GM21723 (cell line): Measurements from ENCODE around the gene PTTG1IP.
"Not testable (repeated sequence)": the region's sequence is repeated elsewhere in the genome, so short reads cannot be mapped to it uniquely, and the experiment has no call there.

Experiments used
- ATAC-seq: cut with Tn5 transposase; IDR thresholded peaks from one replicate; pipeline ENCODE4 v1.9.1; 2021; ENCODE audit warnings: mild to moderate bottlenecking, moderate library complexity; ENCODE audit not compliant: unreplicated experiment

The PTTG1IP gene, protein sequence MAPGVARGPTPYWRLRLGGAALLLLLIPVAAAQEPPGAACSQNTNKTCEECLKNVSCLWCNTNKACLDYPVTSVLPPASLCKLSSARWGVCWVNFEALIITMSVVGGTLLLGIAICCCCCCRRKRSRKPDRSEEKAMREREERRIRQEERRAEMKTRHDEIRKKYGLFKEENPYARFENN

DNA sequence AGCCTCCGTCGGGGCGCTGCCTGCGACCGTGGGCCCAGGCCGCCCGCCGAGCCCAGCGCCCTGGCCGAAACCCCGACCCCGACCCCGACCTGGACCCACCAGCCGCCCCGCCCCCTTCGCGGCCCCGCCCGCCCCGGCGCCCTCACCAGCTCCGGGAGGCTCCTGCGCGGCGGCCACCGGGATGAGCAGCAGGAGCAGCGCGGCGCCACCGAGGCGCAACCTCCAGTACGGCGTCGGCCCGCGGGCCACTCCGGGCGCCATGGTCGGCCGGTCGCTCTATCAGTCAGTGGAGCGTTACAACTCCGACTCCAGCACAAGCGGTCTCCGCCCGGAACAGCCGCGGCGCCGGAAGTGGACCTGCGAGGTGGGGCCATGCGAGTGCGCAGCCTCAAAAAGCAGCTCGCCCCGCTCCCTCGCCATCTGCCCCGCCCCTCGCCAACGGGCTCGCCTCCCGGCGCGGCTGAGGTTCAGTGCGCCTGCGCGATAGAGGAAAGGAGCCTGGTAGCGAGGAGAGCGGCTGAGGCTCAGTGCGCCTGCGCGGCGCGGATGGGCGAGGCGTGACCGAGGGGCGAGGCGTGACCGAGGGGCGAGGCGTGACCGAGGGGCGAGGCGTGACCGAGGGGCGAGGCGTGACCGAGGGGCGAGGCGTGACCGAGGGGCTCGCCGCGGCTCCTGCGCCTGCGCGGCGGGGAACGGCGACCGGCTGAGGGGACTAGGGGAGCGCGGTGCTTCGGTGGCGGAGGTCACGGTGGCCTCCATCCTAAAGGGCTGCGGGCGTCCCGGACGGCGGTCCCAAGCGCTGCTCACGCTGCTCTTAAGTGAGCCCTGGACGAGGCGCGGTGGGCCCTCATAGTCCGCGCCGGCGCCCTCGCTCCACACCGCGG is at the start of gene PTTG1IP:
PTTG1IP (minus strand) TSS at position 335 of the 884 bp plus-strand sequence; CDS start at position 261, 74 bp downstream.
- ATAC-seq, result peak; percentile 67

DNA sequence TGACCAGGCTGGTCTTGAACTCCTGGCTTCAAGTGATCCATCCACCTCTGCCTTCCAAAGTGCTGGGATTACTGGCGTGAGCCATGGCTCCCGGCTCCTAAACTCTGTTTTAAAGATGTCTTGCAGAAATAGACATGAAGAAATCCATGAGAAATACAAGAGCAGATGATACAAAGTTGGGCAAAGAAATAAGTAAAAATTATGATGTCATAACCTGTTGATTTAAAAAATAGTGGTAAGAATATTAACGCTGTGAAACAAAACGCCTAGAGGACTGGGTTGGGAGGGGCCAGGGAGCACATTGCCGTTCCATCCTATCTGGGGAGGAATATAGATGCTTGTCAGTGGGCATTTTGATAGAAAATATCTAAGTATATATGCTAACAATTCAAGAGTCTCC is 48.4 kb upstream of the PTTG1IP start:
- ATAC-seq, result no peak

DNA sequence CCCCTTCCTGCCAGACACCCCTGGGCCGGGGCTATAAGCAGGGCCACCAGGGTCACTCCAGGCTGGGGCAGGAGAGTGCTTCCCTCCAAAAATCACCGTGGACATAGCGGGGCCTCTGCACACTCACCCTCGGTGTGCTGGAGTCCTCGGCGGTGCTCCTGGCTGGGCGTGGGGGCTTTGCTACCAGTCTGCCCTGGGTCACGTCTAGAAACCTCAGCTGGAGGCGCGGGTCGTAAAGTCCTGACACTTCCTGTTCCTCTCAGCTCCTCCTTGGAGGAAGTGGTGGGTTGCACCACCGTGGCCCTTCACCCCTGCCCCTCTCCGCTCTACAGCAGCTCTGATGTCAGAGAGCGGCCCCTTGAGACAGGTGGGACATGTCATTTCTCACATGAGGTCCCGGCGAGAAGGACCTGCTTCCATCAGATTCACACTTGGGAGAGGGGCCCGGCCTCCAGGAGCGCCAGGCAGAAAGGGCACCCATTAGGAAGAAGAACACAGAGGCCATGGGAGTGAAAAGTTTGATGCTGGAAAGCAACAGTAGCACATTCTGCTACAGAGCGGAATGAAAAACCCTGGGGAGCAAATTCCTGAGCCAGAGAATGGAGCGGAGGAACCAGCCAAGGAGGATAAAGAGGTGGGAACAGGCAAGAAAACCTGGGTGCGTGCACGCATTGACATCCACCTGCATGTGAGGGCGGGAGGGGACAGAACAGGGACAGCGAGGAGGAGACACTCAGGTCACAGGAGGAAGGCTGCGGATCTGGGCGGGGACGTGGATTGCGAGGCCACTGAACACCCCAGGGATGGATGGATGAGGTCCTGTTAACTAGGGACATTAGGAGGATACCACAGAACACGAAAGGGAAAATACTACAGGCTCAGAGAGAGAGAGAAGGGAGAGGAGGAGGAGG is 47.5 kb upstream of the PTTG1IP start, which contains the start of gene ITGB2:
ITGB2 (minus strand) TSS at position 206 of the 911 bp plus-strand sequence. CDS start 10,117 bp downstream, outside the sequence.
- no peak for ATAC-seq

DNA sequence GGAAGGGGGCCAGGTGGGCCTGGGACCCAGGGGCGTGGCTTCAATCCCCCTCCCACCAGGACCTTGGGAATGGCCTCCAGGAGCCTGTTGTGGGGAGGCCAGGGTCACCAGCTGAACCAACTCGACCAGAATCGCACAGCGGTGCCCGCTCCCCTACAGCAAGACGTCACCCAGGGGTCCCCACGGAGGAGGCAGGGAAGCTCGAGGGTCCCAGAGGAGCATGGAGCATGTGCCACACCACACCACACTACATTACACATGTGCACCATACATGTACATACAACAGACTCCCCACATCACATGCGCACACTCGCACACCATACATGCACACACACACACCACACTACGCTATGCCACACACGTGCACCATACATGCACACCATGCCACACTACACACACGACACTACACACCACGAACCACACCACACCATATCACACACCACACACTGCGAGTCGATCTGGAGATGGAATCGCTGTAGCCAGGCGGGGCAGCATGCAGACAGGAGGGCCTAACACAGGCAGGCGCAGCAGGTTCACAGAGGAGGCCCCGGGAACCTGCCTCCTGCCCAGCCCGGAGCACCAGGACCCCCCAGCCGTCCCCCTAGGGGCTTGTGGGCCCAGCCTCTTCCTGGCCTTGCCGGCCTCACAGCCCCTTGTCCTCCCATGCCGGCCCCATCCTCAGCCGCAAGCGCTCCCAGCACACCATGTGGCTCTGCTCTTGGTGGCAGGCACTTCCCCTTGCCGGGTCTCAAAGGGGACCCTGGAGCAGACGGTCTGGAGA is 46.6 kb upstream of the PTTG1IP start:
- ATAC-seq, result no peak

DNA sequence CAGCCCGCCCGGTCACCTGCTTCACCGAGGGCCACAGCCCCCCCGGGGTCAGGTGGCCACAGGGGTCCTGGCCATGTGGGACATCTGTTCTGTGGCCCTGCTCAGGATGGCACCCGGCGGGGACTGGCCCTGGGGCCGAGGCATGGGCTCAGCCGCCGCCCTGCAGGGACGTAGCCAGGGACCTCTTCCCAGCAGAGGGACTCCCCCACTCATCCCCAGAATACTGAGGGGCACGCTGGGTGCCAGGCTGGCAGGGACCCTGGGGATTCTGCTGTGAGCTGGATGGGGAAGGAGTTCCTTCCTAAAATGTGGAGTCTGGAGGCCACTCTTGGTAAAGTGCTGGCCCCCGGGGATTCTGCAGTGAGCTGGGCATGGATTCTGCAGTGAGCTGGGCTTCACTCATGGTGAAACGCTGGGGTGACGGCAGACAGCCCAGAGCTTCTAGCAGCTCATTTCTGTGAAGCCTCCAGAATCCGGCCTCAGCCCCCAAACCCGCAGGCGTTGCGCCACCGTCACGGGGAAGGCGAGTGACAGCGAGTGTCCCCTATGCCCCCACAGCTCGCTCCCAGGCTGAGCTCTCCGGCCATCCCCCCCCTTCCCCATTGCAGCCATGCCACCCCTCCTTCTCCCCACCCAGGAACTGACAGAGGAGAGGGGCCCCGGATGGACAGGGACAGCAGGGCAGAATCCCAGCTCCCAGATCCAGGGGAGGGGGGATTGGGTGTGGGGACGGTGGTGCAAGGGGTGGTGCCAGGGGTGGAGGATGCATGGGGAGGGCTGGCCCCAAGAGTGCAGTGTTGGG is 45.8 kb upstream of the PTTG1IP start:
- no peak for ATAC-seq

DNA sequence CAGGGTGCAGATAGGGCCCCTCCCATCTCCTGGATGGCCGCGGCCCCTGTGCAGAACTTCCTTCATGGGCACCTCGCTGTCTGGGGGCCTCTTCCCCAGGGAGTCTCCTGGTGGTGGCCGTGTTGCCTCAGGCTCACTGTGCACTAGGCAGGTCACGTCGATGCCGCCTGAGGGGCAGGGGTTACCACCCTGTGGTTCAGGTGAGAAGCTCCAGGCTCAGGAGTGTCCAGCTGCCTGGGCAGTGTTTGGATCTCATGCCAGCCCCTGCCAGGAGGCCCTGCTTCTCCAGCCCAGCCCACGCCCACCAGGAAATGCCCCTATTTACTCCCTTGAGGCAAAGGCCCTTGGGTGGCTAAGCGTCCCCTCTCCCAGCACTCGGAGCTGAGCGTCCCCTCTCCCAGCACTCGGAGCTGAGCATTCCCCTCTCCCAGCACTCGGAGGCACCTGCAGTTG is 45.1 kb upstream of the PTTG1IP start:
- ATAC-seq, result no peak

DNA sequence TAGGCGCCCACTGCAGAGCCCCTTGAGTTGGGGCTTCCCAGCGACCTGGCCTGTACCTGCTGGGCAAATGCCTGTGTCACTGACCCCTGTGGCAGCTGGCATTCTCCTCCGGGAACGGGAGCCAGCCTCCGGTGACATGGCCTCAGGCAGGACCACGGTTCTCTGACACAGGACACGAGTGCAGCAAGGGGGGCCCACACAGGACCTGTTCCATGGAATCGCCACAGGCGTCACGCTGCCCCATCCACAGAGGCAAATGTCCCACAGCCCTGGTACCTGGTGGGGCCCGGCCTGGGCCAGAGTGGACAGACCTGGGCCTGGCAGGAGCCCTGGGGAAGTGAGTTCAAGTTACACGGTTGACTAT is 44.6 kb upstream of the PTTG1IP start:
- no peak for ATAC-seq

DNA sequence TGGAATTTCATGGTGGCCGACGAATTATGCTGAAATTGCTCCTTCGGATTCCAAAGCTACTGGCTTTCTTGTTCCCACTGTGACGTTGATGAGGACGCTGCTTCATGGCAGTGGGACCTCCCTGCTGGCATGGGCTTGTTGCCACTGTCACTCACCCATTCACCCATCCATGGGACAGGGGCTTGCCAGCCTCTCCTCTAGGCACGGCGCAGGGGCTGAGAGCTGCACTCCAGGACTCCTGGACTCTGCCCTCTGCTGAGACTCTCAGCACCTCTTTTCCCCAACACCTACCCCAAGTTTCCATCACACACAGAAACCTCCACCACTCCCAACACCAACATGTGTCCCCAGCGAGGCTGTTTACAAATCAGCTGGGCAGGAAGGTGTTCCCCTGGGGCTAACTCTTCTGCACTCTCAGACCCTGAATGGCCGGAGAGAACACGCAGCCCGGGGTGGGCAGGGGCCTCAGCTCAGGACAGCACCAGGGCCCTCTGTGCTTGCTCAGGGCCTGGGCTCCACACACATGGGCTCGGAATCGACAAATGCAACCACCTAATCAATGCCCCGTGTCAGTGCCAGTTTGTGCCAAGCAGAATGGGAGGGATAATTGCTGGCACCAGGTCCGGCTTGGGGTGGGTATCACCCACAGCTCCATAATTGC is 44.1 kb upstream of the PTTG1IP start:
- no peak for ATAC-seq

DNA sequence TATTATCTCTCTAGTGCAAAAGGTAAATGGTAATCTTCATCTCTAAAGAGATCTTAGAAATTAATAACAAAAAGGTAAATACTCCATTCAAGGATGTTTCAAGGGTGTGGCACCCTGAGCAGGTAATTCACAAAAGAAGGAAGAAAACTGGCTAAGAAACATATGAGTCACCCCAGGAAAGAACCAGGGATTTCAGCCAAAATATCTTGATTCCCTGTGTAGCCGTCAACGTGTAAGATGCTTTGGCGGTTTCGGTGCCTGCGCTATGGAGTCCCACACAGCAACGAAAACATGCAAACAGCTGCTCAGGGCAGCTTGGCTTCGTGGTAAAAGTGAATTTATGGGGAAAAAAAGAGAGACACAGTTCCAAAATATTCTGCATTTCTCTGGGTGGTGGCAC is 43.5 kb upstream of the PTTG1IP start:
- ATAC-seq, result no peak

DNA sequence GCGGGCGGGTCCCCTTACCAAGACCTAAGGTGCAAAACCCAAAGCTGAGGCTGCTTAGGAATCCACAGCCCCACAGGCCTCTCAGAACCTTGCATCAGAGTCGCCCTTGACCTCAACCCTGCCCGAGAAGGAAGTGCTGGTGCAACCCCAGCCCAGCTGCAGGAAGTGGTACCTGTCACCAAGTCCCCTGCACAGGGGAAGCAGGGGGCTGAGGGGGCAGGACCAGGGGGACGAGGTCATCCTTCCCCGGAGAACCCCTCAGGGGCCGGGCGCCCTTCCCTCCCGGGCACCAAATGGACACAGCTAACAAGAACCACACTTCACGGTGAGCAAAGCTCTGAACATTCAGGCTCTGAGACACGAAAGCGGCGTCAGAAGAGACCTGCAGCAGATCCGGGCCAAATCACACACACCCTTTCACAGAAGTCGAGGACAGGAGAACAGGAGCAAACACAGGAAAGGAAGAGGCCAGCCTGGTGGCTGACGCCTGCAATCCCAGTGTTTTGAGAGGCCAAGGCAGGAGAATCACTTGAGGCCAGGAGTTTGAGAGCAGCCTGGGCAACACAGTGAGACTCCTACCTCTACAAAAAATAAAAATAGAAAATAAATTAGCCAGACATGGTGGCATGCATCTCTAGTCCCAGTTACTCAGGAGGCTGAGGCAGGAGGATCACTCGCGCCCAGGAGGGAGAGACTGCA is 40.8 kb upstream of the PTTG1IP start:
- ATAC-seq, result peak; percentile 63

DNA sequence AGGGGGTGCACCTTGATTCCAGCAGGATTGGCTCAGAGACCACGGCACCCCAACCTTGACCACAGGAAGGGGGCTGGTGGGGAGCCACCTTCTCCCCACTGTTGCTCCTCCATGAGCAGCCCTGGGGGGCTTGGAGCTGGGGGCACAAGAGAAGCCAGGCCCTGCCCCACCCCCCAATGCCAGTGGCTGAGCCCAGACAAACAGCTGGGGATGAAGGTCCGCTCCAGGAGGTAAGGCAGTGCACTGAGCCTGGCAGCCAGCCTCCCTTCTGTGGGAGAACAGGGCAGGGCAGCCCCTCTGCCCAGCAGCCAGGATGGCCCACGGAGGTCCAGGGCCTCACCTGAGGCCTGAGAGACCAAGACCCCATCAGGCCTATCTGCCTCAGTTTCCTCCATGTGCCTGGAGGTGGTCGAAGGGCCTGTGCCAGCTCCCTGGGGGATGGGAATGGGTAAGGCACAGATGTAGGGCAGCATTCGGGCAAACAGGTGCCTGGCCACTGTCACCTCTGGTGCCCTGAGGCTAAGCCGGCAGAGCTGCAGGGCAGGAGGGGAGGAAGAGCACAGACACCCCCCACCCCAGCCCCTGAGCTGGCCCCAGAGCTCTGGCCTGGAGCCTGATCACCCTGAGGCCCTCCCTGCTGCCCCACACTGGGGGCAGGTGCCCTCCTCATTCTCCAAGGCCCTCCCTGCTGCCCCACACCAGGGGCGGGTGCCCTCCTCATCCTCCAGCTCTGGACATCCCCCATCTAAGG is 40.1 kb upstream of the PTTG1IP start:
- ATAC-seq, result no peak

DNA sequence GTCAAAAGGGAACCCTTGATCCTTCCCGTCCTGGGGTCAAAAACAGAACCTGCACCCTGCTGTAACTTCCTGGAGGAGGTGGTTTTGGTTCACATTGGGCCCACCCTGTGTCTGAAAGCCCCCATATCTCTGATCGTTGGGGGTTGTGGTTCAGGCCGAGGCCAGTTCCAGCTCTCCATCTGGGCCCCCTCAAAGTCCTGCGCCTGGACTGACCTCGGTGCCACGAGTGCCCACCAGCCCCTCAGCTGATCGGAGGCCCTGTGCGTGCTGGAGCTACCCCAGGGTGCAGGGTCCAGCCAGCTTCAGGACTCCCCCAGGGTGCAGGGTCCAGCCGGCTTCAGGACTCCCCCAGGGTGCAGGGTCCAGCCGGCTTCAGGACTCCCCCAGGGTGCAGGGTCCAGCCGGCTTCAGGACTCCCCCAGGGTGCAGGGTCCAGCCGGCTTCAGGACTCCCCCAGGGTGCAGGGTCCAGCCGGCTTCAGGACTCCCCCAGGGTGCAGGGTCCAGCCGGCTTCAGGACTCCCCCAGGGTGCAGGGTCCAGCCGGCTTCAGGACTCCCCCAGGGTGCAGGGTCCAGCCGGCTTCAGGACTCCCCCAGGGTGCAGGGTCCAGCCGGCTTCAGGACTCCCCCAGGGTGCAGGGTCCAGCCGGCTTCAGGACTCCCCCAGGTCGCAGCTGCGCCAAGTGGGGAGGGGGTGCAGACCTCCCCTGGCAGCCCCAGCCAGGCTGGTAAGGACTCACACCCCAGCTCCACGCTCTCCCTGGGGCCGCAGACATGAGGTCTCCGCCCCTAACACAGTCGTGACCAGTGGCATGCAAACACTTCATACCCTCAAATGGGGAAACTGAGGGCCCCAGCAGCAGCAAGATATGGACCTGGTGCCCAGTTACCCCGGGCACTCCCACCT is 39.3 kb upstream of the PTTG1IP start:
- not testable (repeated sequence) for ATAC-seq

DNA sequence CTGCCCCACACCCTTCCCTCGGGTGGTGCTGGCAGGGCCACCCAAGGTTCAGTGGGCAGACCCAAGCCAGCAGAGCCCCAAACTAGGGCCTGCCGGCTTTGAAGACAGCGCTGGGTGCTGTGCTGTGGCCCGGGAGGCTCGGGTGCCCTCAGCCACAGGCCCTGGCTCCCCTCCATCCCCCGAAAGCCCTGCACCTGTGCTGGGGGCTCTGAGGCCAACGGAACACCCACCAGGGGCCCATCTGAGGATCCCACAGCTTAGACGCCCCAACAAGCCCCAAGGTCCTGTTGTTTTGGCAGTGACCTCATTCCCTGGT is 38.6 kb upstream of the PTTG1IP start:
- no peak for ATAC-seq

DNA sequence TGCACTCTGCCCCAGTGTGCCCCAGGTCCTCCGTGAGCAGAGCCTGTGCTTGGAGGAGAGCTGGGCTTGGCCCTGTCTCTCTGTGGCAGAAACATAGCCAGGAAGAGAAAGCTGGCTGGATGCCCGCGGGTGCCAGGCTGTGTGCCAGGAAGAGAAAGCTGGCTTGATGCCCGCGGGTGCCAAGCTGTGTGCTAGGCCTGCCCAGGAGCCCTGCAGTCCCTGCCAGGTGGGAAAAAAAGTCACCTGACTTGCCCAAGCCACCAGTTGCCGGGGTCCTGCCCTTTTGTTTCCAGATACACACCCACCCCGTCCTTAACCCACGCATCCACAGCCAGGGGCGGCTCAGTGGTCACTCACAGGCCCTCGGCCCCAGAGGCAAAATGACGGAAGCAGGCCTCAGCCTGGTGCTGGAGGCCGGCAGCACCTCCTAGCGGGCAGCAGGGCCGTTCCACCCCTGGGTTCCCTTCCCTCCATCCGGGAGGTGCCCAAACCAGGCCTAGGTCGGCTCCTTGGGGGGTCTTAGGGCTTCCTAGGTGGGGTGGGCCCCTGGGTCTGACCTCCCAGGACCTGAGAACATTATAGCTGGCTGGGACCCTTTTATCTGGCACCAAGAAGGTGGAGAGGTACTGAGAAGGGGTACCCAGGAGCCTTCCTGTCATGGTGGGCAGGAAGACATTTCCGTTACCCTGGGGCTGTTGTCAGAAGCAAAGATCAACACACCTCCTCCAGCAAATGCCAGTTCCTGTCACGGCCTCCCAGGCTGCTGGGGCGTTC is 38.1 kb upstream of the PTTG1IP start:
- peak; percentile 41 for ATAC-seq

DNA sequence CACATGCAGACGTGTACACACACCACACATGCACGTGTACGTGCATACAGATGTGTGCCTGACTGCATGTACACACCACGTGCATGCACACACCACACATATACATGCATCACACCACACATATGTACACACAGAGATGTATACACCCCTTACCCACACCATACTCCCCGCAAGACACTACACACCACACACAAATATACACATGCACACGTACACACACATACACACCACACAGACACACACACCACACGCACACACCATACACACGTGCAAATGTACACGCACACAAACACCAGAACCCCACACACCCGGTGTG is 37.5 kb upstream of the PTTG1IP start:
- ATAC-seq, result no peak
